OCI-LY7 (cell line): Measurements from ENCODE around the gene ZNF367. TPM values are rescaled to one million over a fixed set of nuclear protein-coding genes. Genes with fewer than 3 reads are reported as not detected.

Experiments
- BruUV-seq: library from RNA; stranded (reverse); fragments of 400-500 nt; replicated peaks from 2 replicates; lab custom pipeline; 2021; lab: Mats Ljungman, UMichigan
- CTCF ChIA-PET: fragments of 300-600 bp; sonication (Branson Sonifier 250); formaldehyde crosslinking; loops from one replicate; lab custom pipeline; 2022; ENCODE audit warnings: antibody characterized with exemption; ENCODE audit not compliant: unreplicated experiment; lab: Charles Lee
- POLR2A ChIA-PET: fragments of 300-600 bp; sonication (Branson Sonifier 250); formaldehyde crosslinking; loops from one replicate; lab custom pipeline; 2022; ENCODE audit warnings: antibody characterized with exemption; lab: Charles Lee
- DNase-seq: peaks from one replicate; pipeline ENCODE4 v3.0.0-alpha.2; 2015; ENCODE audit warnings: low spot score
- H2AFZ ChIP-seq: fragments of 200-600 bp; sonication (generic), shearing (Covaris generic); 2 replicates; pipeline ENCODE4 v1.6.1; 2014; ENCODE audit warnings: mild to moderate bottlenecking, antibody characterized with exemption, low read length, moderate library complexity
- H3K27ac ChIP-seq: fragments of 200-600 bp; sonication (generic); 2 replicates; pipeline ENCODE4 v1.5.1; 2014; ENCODE audit warnings: mixed run types, low read depth, mild to moderate bottlenecking, moderate library complexity, low read length, inconsistent platforms; ENCODE audit not compliant: poor library complexity, severe bottlenecking
- H3K36me3 ChIP-seq: fragments of 200-600 bp; sonication (generic); 2 replicates; pipeline ENCODE4 v1.6.1; 2014; ENCODE audit warnings: mild to moderate bottlenecking, antibody characterized with exemption, low read length, moderate library complexity, mixed read lengths; ENCODE audit not compliant: insufficient read depth
- H3K4me1 ChIP-seq: fragments of 200-600 bp; sonication (generic); 2 replicates; pipeline ENCODE4 v1.5.1; 2014; ENCODE audit warnings: mild to moderate bottlenecking, low read length; ENCODE audit not compliant: insufficient read depth, poor library complexity, severe bottlenecking
- H3K4me2 ChIP-seq: fragments of 200-600 bp; sonication (generic); 2 replicates; pipeline ENCODE4 v1.6.1; 2014; ENCODE audit warnings: mild to moderate bottlenecking, low read length
- H3K4me3 ChIP-seq: fragments of 200-600 bp; sonication (generic); 2 replicates; pipeline ENCODE4 v1.5.1; 2014; ENCODE audit warnings: mild to moderate bottlenecking, low read depth, low read length; ENCODE audit not compliant: poor library complexity, severe bottlenecking
- H3K79me2 ChIP-seq: fragments of 200-600 bp; sonication (generic); 2 replicates; pipeline ENCODE4 v1.6.1; 2016; ENCODE audit warnings: low read depth, mild to moderate bottlenecking, low read length, moderate library complexity, mixed read lengths; ENCODE audit not compliant: insufficient read depth
- H3K9me2 ChIP-seq: fragments of 200-600 bp; sonication (generic); 2 replicates; pipeline ENCODE4 v1.6.1; 2016; ENCODE audit warnings: mild to moderate bottlenecking, low read length, mixed read lengths; ENCODE audit not compliant: insufficient read depth
- H3K9me3 ChIP-seq: fragments of 200-600 bp; sonication (generic); 2 replicates; pipeline ENCODE4 v1.6.1; 2014; ENCODE audit warnings: mild to moderate bottlenecking, mixed run types, low read length, mixed read lengths
- H4K20me1 ChIP-seq: fragments of 200-600 bp; sonication (generic); 2 replicates; pipeline ENCODE4 v1.6.1; 2014; ENCODE audit warnings: mild to moderate bottlenecking, antibody characterized with exemption, low read length, moderate library complexity, mixed read lengths; ENCODE audit not compliant: insufficient read depth
- CTCF ChIP-seq: fragments of 200-600 bp; sonication (generic); conservative IDR thresholded peaks from 2 replicates; pipeline ENCODE4 v1.5.1; 2014; ENCODE audit warnings: mild to moderate bottlenecking, antibody characterized with exemption, low read length, moderate library complexity, mixed read lengths
- EZH2phosphoT487 ChIP-seq: fragments of 200-600 bp; sonication (generic); IDR thresholded peaks from 2 replicates; pipeline ENCODE4 v1.6.1; 2018; ENCODE audit warnings: low read depth, borderline replicate concordance, mild to moderate bottlenecking, mixed run types, antibody characterized with exemption, low read length, moderate library complexity, mixed read lengths
- intact Hi-C: fragments of 100-400 bp; cut with micrococcal nuclease; formaldehyde crosslinking; loops from one replicate; pipeline ENCODE4 v1.10.0; 2022; ENCODE audit not compliant: unreplicated experiment
- total RNA-seq, 2 experiments: library from RNA; depleted of rRNA in 1 of 2; stranded (reverse); fragments of >200 nt in 1 of 2; shearing (Covaris generic) in 1 of 2; gene quantifications; 2 replicates each; pipeline ENCODE4 v1.2.3, GENCODE V29; 2014 to 2022

Gene ZNF367
- total RNA-seq, 2 experiments from 2014 or later: 24.6 to 35.1 TPM

GRCh38 chr9:96391021-96391765 lies 27.0 kb downstream of the ZNF367 start:
- H3K36me3 ChIP-seq: peaks cover 98% of the 10 kb centered on the region
- peaks cover 25% of the 10 kb centered on the region; the same call in 1 of the 2 replicates for H3K79me2 ChIP-seq
- TF ChIP-seq CTCF: no peak
- H3K4me1 ChIP-seq: no peaks in the 10 kb centered on the region
- BruUV-seq: no TSS peak
- no peaks in the 10 kb centered on the region for H4K20me1 ChIP-seq
- no peaks in the 10 kb centered on the region for H3K9me3 ChIP-seq
- no peak overlapping the region for H3K4me3 ChIP-seq
- H3K4me2 ChIP-seq: no peak overlapping the region
- intact Hi-C loops: no loop called here
- H3K27ac ChIP-seq: no peak overlapping the region
- ChIA-PET POLR2A (interaction anchor here (0.7 kb wide), 1 partner anchor 39 kb away, joined by 3 read pairs; no protein-coding TSS in a partner anchor), CTCF (no interaction called here)
- DNase-seq: no peak
- no peak overlapping the region for H2AFZ ChIP-seq
- no peaks in the 10 kb centered on the region for H3K9me2 ChIP-seq

DNA sequence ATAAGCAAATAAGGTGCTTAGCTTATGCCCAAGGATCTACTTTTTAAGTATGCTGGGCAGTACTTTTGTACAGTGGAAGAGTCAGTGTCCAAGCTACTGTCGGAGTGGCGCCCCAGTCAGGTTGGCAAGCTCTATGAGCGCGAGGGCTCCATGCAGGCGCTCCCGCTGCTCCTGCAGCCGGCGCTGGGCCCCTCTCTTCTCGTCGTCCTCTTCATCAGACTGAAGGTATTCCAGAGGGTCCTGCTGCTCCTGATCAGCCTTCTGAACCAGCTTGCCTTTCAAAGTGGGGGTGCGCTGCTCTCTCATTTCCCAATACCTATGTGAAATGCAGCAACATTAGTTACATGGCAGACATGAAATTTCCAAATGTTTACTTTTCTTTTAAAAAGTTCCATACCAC lies 30.0 kb downstream of the ZNF367 start:
- TF ChIP-seq CTCF: no peak
- no peak for TF ChIP-seq EZH2phosphoT487
- intact Hi-C loops: no loop called here
- no peak for DNase-seq
- BruUV-seq: no TSS peak
- Histone ChIP-seq H3K79me2 (no peaks in the 10 kb centered on the region), H3K9me2 (no peaks in the 10 kb centered on the region), H2AFZ (no peak overlapping the region), H3K9me3 (no peaks in the 10 kb centered on the region), H4K20me1 (no peaks in the 10 kb centered on the region), H3K27ac (no peak overlapping the region), H3K4me3 (no peak overlapping the region), H3K36me3 (peaks cover 92% of the 10 kb centered on the region), H3K4me1 (no peaks in the 10 kb centered on the region), H3K4me2 (no peak overlapping the region)
- ChIA-PET POLR2A (interaction anchor here (3.0 kb wide), 1 partner anchor 11 kb away, joined by 8 read pairs; no protein-coding TSS in a partner anchor), CTCF (no interaction called here)

DNA sequence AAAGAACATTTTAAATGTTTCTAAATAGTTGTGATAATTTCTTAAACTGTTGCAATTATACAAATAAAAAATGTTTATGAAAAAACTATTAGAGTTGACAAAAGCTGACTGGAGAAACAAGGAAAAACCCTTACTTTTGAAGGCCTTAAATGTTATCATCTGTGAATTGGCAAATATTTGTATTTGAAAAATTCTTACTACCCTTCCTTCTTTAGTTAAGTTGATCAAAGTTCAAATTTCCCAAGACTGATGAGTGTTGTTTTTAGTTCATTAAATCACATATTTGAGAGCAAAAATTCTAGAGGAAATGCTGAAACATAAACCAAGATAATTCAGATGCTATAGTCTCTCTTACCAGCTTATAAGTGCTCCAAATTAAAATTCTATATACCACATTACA lies 32.0 kb downstream of the ZNF367 start:
- intact Hi-C loops: no loop called here
- BruUV-seq: no TSS peak
- Histone ChIP-seq H3K4me2 (no peak overlapping the region), H3K79me2 (no peaks in the 10 kb centered on the region), H3K9me2 (no peaks in the 10 kb centered on the region), H3K27ac (no peak overlapping the region), H2AFZ (no peak overlapping the region), H3K9me3 (no peaks in the 10 kb centered on the region), H3K36me3 (peaks cover 85% of the 10 kb centered on the region), H3K4me3 (no peak overlapping the region), H3K4me1 (no peaks in the 10 kb centered on the region), H4K20me1 (no peaks in the 10 kb centered on the region)
- no peak for DNase-seq
- POLR2A ChIA-PET: interaction anchor here (0.7 to 3.0 kb wide), 2 partner anchors 13 to 460 kb away, joined by 4 to 8 read pairs; no protein-coding TSS in a partner anchor
- TF ChIP-seq CTCF (no peak), EZH2phosphoT487 (no peak)
- CTCF ChIA-PET: no interaction called here
